Loucy (cell line): ENCODE results near the gene TLR8.

Experiments
- EZH2phosphoT487 ChIP-seq: fragments of 200-600 bp; IDR thresholded peaks from 2 replicates; pipeline ENCODE4 v1.6.1; 2018; ENCODE audit warnings: antibody characterized with exemption, mild to moderate bottlenecking, moderate library complexity, borderline replicate concordance
- TF ChIP-seq, protein P1 (sequence below): fragments of 200-600 bp; sonication (generic); conservative IDR thresholded peaks from 2 replicates; pipeline ENCODE4 v1.5.1; 2014; ENCODE audit warnings: mild to moderate bottlenecking, antibody characterized with exemption, low read length

DNA sequence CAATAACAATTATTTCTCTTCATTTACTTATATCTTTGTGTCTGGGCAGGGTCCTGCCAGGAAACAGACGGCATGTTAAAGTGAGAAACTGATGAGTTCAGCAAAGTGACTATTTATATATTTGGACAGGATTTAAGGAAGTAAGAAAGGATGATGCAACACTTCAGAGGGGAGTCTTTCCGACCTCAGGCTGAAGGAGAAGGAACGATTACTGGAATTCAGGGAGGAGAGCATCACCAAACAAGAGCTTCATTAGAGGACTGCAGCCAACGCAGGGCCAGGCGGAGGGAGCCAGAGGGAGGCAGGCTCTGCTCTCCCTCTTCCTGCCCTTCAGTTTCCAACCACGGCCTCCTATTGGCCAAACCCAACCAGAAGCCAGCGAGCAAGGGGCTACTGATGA lies 41.1 kb upstream of the TLR8 start:
- TF ChIP-seq, protein P1, sequence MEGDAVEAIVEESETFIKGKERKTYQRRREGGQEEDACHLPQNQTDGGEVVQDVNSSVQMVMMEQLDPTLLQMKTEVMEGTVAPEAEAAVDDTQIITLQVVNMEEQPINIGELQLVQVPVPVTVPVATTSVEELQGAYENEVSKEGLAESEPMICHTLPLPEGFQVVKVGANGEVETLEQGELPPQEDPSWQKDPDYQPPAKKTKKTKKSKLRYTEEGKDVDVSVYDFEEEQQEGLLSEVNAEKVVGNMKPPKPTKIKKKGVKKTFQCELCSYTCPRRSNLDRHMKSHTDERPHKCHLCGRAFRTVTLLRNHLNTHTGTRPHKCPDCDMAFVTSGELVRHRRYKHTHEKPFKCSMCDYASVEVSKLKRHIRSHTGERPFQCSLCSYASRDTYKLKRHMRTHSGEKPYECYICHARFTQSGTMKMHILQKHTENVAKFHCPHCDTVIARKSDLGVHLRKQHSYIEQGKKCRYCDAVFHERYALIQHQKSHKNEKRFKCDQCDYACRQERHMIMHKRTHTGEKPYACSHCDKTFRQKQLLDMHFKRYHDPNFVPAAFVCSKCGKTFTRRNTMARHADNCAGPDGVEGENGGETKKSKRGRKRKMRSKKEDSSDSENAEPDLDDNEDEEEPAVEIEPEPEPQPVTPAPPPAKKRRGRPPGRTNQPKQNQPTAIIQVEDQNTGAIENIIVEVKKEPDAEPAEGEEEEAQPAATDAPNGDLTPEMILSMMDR, result no peak
- no peak for TF ChIP-seq EZH2phosphoT487
